ENCODE data around the gene MAP1LC3B.

MAP1LC3B gene

DNA sequence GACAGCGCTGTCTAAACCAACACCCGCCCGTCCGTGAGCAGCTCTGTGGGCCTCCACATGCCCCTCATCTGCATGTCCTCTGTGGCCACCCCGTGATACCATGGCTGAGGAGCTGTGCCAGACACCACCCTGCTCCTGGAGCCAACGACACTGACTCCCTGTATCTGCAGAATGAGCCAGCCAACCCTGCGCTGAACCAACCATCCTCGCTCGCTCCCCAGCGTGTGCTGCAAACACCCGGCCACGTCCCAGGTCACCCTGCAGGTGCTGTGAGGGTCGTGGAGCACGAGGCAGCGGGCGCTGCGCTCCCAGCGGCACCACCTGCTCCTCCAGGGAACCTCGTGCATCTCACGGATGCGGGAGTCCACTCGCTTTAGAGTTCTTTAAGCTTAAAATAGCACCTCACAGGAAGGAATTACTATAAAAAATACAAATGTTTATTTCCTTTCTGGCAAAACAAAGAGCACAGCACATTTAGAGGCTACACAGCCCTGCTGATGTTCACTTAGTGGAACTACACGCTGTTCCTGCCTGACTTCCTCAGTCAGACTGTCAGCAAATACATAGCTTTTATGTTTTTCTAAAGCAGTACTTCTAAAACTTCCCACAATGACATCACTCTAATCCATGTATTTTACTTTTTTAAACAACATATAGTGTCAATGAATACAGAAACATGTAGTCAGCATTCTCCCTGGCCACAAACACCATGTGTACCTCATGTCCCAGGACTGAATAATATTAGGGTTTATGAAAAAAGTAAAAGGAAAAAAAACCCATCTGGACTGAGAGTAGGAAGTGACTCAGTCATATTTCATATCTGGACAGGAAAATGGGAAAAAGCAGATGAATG lies 43.5 kb downstream of the MAP1LC3B start:
- no peak for DNase-seq

DNA sequence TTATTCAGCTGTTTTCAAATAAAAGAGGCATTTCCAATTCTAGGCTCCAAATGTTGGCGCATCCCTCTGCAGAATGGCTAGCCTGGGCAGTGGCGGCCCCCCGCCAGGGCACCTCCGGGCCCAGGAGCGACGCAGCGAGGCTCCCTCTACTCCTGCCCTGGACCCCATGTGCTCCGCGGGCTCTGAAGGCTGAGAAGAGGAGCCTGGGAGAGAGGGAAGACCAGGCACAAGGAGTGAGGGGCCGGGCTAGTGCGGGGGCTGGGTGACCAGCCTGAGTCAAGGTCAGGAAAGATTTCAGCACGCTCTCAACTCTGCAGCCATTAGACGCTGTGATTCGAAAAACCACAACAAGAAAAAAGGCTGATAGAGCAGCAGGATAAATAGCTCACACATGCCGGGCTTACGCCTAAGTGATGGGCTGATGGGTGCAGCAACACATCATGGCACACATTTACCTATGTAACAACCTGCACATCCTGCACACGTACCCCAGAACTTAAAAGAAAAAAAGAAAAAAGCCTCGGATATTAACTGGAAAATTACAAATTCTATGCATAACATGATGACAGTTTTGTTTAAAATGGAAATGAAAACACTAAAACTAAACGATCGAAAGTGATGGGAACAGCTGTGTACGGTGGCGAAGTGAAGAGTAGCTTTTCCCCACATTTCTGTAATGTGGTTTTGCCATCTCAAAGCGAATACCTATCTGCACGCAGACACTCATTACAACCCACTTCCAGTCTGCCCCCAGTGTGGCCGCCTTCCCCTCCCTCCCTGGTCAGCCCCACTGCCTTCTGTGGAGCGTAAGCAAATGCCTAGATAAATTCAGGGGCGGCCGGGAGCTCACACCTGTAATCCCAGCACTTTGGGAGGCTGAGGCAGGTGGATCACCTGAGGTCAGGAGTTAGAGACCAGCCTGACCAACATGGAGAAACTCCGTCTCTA lies 44.4 kb downstream of the MAP1LC3B start:
- DNase-seq = no peak

DNA sequence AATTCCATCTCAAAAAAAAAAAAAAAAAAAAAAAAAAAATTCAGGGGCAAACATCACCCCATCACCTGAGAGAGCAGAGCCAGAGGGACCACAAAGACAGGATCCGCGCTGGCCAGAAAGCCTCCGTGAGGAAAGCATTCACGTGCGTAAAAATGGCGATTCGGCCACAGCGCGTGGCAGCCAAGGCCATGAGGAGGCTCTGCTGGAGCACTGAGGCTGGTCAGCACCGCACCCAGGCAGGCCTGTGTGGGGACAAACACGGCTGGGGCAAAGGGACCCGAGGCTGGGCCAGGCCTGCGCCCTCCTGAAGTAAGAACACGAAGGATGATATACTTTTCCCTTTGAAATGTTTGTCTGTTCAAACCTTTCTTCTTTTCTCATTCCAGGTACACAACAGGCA lies 45.2 kb downstream of the MAP1LC3B start:
- no peak for DNase-seq

DNA sequence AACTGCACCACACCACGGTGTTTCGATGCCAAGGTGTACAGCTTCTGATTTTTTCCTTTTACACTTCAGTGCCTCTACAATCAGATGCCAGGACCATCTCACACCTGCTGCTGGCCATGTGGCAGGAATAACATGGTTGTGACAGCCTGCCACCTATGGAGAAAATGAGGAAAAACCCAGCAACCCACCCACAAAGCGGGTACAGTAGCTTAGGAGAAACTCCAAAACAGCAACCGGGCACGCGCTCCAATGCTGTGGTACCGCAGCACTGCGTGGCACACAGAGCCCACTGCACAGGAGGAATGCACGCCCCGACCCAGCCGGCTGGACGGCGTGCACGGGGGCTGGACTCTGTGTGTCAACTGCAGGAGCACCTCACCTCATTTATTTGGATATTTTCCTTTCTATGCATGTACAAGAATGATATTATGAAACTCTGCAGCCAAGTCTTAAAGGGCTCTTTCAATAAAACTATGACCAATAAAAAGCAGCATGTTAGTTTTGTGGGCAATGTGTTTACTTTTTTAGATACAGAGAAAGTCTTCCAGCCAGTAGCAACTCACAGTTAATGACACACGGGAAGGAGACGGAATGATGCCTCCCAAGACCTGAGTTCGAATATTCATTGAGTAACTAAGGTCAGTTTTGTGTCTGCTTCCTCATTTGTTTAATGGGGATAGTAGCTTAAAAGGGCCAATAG lies 45.9 kb downstream of the MAP1LC3B start:
- DNase-seq = peak; percentile 3

DNA sequence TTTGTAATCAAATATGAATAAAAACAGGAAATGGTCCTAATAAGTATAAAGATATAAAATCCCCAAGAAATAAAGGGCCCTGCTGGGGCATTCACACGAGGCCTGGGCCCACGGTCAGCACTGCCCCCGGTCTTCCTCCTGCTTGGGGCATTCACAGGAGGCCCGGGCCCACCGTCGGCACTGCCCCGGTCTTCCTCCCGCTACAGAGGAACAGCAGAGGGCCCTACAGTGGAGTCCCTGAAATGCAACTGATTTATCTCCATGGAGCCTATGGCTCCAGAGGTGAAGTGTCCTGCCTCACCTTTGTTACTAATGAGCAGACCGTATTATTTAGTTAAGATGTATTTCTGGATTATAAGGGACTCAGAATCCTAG lies 46.5 kb downstream of the MAP1LC3B start:
- DNase-seq = no peak

DNA sequence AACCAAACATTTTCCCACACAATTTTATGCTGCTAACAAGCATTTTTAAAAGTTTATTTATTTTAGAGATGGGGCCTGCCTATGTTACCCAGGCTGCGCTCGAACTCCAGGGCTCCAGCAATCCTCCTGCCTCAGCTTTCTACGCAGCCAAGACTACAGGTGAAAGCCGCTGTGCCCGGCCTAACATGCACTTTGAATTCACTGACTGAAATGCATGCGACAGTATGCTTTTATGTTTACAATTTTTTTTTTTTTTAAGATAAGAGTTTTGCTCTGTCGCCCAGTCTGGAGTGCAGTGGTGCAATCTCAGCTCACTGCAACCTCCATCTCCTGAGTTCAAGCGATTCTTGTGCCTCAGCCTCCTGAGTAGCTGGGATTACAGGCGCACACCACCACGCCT lies 47.8 kb downstream of the MAP1LC3B start:
- DNase-seq = no peak

DNA sequence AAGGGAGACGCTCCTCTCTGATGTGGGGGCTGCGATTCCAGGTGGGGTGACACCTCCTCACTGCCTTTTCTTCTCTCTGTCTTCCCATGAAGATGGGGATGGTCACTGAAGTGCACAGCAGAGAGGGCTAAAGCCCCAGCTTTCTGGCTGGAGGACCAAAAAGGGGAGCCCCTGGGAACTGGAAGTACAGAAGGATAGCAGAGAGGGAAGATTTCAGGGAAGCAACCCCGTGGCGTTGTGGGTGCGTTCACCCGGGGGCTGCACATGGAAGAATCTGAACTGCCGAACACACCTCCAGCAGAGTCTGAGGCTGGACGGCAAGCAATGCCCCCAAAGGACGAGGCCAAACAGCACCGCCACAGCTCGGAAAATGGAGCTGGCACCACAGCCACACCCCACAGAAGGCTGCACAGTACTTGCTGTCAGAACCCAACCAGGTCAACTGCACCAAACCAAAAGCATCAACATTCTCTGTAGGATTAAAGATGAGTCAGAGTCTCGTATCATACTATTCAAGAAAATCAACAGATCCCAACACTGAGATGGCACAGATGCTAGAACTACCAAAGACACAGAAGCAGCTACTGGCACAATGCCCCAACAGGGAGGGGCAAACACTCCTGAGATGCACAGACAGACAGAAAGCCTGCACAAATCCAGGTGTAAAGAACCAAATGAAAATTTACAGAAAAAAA lies 49.9 kb downstream of the MAP1LC3B start:
- no peak for DNase-seq

DNA sequence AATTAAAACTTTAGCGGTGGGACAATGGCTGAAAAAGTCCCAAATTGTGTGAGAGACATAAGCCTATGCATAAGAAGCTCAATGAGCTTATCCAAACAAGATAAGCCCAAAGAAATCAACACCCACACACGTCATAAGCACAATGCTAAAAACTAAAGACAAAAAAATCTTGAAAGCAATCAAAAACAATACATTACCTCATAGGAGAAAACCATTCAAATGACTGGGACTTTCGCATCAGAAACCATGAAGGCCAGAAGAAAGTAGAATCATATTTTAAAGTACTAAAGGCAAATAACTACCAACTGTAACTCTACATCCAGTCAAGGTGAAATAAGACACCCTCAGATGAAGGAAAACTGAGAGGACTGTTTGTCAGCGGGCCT lies 50.4 kb downstream of the MAP1LC3B start:
- no peak for DNase-seq

DNA sequence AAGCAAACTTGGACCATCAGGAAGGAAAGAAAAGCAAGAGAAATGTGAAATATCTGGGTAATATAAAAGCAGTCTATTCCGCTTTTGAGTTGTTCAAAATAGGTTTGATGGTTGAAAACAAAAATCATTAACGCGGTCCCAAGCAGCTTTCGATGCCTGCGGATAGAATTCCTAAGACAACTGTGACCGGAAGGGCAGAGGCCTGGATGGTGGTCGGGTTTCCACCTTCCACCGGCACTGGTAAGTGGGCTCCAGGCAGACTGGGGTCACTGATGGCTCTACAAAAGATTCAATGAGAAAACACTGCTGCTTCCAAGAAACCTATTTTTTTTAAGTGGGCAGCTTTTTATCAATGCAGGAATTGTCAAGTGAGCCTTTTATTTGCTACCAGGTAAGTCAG lies 50.9 kb downstream of the MAP1LC3B start:
- DNase-seq = no peak

DNA sequence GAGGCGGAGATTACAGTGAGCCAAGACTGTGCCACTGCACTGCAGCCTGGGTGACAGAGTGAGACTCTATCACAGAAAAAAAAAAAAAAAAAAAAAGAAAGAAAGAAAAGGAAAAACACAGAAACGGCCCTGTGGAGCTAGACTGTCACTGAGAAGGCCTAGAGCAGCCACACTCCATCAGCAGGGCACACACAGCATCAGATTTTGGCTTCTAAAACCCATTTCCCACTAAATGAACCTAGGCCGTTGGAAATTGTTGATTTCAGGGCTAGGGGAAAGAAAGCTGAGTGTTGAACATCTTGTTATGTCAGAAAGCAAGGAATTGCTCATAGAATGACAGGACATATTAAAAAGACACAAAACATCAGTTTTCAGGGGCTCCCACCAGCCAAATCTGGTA lies 51.8 kb downstream of the MAP1LC3B start:
- DNase-seq = no peak

DNA sequence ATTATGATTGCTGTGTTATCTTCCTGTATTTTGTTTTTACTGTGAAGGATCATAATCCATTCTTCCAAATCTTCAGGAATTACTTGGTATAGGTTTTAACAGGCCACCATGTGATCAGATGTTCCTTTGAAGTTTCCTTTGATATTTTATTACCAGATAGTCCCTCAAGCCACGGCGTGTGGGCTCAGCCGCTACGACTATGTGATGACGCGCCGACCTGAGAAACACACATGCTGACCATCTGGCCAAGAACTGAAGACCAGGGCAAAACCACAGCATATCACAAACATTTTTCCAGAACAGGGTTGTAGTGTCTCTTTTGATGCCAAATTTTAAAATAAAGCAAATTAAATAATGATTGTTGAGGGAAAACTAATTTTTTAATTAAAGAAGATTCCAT lies 53.4 kb downstream of the MAP1LC3B start:
- DNase-seq = no peak

DNA sequence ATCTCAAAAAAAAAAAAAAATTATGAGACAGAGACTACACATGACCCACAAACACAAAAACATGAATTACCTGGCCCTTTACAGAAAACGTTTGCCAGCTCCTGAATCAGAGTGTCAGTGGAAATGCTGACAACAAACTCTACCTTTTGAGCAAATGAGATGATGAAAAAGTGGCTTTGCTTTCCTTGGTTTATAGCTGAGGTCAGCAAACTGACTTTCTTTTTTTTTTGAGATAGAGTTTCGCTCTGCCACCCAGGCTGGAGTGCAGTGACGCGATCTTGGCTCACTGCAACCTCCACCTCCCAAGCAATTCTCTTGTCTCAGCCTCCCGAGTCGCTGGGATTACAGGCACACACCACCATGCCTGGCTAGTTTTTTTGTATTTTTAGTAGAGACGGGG lies 54.3 kb downstream of the MAP1LC3B start:
- DNase-seq = no peak

DNA sequence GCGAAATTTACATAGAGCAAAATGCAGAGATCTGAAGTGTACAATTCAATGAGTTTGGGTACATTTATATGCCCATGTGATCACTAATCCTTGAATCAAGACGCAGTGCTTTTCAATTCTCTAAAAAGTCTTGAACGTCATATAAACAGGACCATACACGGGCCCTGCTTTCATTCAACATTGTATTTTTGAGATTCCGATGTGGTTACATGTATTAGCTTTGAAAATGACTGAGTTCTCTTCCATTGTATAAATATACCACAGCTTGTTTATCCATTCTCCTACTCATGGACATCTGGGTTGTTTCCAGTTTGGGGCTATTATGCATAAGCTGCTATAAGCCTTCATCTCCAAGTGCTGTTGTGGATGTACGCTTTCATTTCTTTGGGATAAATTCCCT lies 55.2 kb downstream of the MAP1LC3B start:
- no peak for DNase-seq

DNA sequence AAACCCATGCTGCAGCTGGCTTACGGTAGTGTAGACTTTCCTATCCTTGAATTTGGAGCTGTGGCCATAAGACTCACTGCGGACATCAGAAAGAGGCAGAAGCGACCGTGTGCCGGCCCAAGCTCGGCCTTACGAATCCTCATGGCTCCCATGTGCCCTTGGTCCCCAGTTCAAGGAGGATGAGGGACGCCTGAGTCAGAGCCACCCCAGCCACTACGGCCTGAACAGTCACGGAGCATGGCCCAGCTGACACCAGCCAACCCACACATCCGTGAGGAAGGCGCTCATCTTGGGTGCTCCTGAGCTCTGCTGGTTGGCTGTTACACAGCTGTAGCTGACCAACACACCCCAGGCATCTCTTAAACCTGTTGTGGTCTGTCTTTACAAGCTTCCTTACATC lies 56.7 kb downstream of the MAP1LC3B start:
- DNase-seq = no peak

DNA sequence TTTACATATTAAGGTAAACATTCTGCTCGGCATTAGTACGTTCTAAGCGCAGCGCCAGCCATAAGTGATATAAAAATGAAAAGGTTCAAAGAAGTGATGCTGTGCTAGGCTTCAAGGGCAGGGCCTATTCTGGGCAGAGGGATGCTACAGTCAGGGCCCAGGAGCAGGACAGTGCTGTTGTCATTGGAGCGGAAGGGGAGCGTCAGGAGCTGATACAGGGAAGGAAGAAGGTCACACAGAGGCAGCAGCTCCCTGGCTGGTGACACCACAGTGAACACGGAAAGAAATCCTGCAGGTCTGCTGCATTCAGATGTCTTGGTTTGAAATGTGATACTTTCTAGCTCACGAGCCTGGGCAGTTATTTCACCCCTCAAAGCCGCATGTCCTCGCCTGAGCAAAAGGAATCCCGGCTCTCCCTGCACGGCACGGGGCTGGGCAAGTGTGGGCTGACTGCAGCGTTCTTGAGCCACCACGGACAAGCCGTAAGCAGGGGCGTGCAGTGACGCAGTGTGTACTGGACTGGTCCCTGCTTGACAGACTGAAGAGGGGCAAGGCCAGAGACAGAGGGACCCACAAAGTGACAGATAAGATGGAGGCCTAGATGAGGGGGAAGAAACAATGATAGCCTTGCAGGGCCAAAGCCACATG lies 59.6 kb downstream of the MAP1LC3B start:
- DNase-seq = no peak

DNA sequence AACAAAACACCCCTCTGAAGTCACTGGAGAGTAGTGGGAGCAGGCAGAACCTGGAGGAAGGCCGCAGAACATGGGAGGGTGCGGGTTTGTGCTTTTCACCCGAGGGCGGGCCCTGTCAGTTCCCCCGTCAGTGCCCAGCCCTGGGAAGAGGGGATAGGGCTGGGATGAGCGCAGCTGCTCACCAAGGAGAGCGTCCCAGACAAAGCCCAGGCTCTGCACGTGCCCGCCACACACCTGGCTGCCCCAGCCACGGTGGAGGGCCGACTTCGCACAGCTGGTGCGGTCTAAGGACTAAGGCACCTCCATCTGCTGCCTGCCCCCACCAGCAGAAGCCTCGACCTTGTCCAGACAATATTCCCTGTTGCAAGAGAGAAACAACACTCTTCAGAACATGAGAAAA lies 61.2 kb downstream of the MAP1LC3B start:
- DNase-seq = no peak
